ENCODE data around the gene CDK5RAP2.
"Not testable (repeated sequence)": the region's sequence is repeated elsewhere in the genome, so short reads cannot be mapped to it uniquely, and the experiment has no call there.

CDK5RAP2 gene

GRCh38 chr9:120473608-120474007 is 106.4 kb downstream of the CDK5RAP2 start:
- DNase-seq (ENCODE audit: low spot score) = no peak

- no peak for DNase-seq (ENCODE audit: low spot score)
Measured at GRCh38 chr9:120465685-120466407, 114.1 kb downstream of the CDK5RAP2 start.

- DNase-seq (ENCODE audit: low spot score) = no peak
Measured at GRCh38 chr9:120464887-120465421, 115.0 kb downstream of the CDK5RAP2 start.

- DNase-seq (ENCODE audit: low spot score) = no peak
Measured at GRCh38 chr9:120464176-120464886, 115.6 kb downstream of the CDK5RAP2 start.

- DNase-seq (ENCODE audit: low spot score) = no peak
Measured at GRCh38 chr9:120463765-120464164, 116.2 kb downstream of the CDK5RAP2 start.

GRCh38 chr9:120461677-120462076 is 118.3 kb downstream of the CDK5RAP2 start:
- DNase-seq (ENCODE audit: low spot score) = not testable (repeated sequence)

GRCh38 chr9:120456218-120456617 is 123.7 kb downstream of the CDK5RAP2 start:
- no peak for DNase-seq (ENCODE audit: low spot score)

GRCh38 chr9:120454467-120454866 is 125.5 kb downstream of the CDK5RAP2 start:
- no peak for DNase-seq (ENCODE audit: low spot score)

- no peak for DNase-seq (ENCODE audit: low spot score)
Measured at GRCh38 chr9:120453792-120454191, 126.2 kb downstream of the CDK5RAP2 start.

- no peak for DNase-seq (ENCODE audit: low spot score)
Measured at GRCh38 chr9:120452631-120453030, 127.3 kb downstream of the CDK5RAP2 start.

GRCh38 chr9:120450916-120451315 is 129.1 kb downstream of the CDK5RAP2 start:
- DNase-seq (ENCODE audit: low spot score) = no peak

- no peak for DNase-seq (ENCODE audit: low spot score)
Measured at GRCh38 chr9:120449566-120449965, 130.4 kb downstream of the CDK5RAP2 start.

- no peak for DNase-seq (ENCODE audit: low spot score)
Measured at GRCh38 chr9:120447959-120448500, 131.9 kb downstream of the CDK5RAP2 start.

- DNase-seq (ENCODE audit: low spot score) = no peak
Measured at GRCh38 chr9:120446671-120447070, 133.3 kb downstream of the CDK5RAP2 start.

GRCh38 chr9:120443976-120444375 is 136.0 kb downstream of the CDK5RAP2 start:
- DNase-seq (ENCODE audit: low spot score) = no peak

GRCh38 chr9:120443489-120443888 is 136.5 kb downstream of the CDK5RAP2 start:
- no peak for DNase-seq (ENCODE audit: low spot score)

- DNase-seq (ENCODE audit: low spot score) = no peak
Measured at GRCh38 chr9:120442308-120442995, 137.5 kb downstream of the CDK5RAP2 start.

GRCh38 chr9:120441426-120442307 is 138.3 kb downstream of the CDK5RAP2 start:
- DNase-seq (ENCODE audit: low spot score) = no peak

- DNase-seq (ENCODE audit: low spot score) = no peak
Measured at GRCh38 chr9:120440791-120441190, 139.2 kb downstream of the CDK5RAP2 start.

GRCh38 chr9:120439926-120440325 is 140.0 kb downstream of the CDK5RAP2 start:
- DNase-seq (ENCODE audit: low spot score) = no peak

- no peak for DNase-seq (ENCODE audit: low spot score)
Measured at GRCh38 chr9:120438836-120439546, 141.0 kb downstream of the CDK5RAP2 start.
